RWPE1 (cell line): ENCODE measurements around the gene PRAMEF1.

Experiments
- CTCF ChIA-PET: fragments of 350-600 bp; sonication (Branson Sonifier 250); formaldehyde crosslinking; extraction: SDS; loops from one replicate; lab custom pipeline; 2021; lab: Yijun Ruan, JAX
- POLR2A ChIA-PET: fragments of 400-600 bp; formaldehyde crosslinking; extraction: SDS; loops from one replicate; lab custom pipeline; 2020; ENCODE audit warnings: antibody characterized with exemption; ENCODE audit not compliant: low non-redundant PET; lab: Yijun Ruan, JAX
- DNase-seq: peaks from one replicate; pipeline ENCODE4 v3.0.0; 2012; ENCODE audit warnings: low spot score
- H3K27ac ChIP-seq: fragments of 450-650 bp; 2 replicates; pipeline ENCODE4 v1.5.1; 2017
- CTCF ChIP-seq: fragments of 450-650 bp; conservative IDR thresholded peaks from 2 replicates; pipeline ENCODE4 v1.5.1; 2017; ENCODE audit warnings: low read depth, mild to moderate bottlenecking

The PRAMEF1 gene

GRCh38 chr1:12756273-12756672 is 34.9 kb upstream of the PRAMEF1 start:
- no peak for TF ChIP-seq CTCF
- POLR2A ChIA-PET, result no interaction called here
- CTCF ChIA-PET, result no interaction called here
- no peak for DNase-seq
- no peak overlapping the region for H3K27ac ChIP-seq

GRCh38 chr1:12756768-12757413 is 34.3 kb upstream of the PRAMEF1 start:
- no peak for TF ChIP-seq CTCF
- ChIA-PET CTCF (no interaction called here), POLR2A (no interaction called here)
- no peak overlapping the region for H3K27ac ChIP-seq
- no peak for DNase-seq

- no peak for DNase-seq
- ChIA-PET POLR2A (no interaction called here), CTCF (no interaction called here)
- no peak overlapping the region for H3K27ac ChIP-seq
- no peak for TF ChIP-seq CTCF
Measured at GRCh38 chr1:12757836-12758235, 33.4 kb upstream of the PRAMEF1 start.

GRCh38 chr1:12760256-12760795 is 30.9 kb upstream of the PRAMEF1 start:
- POLR2A ChIA-PET, result no interaction called here
- no peak for TF ChIP-seq CTCF
- CTCF ChIA-PET, result interaction anchor here (0.6 kb wide), 1 partner anchor 1470 kb away, joined by 4 read pairs; no protein-coding TSS in a partner anchor
- DNase-seq, result no peak
- H3K27ac ChIP-seq, result no peak overlapping the region

GRCh38 chr1:12761781-12762180 is 29.4 kb upstream of the PRAMEF1 start:
- POLR2A ChIA-PET, result interaction anchor here (0.8 kb wide), 1 partner anchor 469 kb away, joined by 3 read pairs; no protein-coding TSS in a partner anchor
- CTCF ChIA-PET, result no interaction called here
- H3K27ac ChIP-seq, result no peak overlapping the region
- TF ChIP-seq CTCF, result no peak
- DNase-seq, result no peak

GRCh38 chr1:12762766-12763165 is 28.4 kb upstream of the PRAMEF1 start:
- DNase-seq, result no peak
- H3K27ac ChIP-seq, result no peak overlapping the region
- POLR2A ChIA-PET, result no interaction called here
- TF ChIP-seq CTCF, result no peak
- CTCF ChIA-PET, result no interaction called here
